ENCODE results near the gene SORCS2.

- TF ChIP-seq CTCF (conservative IDR thresholded peaks at IDR 0.05; ENCODE audit: low read depth, low read length) (no peak), EZH2 (IDR thresholded peaks at IDR 0.05; ENCODE audit: borderline replicate concordance, low read depth, low read length, poor library complexity, severe bottlenecking) (no peak)
Observed at GRCh38 chr4:7315935-7316334, 123.6 kb downstream of the SORCS2 start.

All from A673 (cell line).